Measurements from ENCODE around the gene SRCIN1.

The SRCIN1 gene

GRCh38 chr17:38583828-38584349, 21.9 kb downstream of the SRCIN1 start:
- TF ChIP-seq CTCF (IDR thresholded peaks at IDR 0.05; ENCODE audit: insufficient read depth, low read length, poor library complexity, severe bottlenecking): no peak
- DNase-seq (ENCODE audit: extremely low read depth, insufficient read length): no peak
- Histone ChIP-seq H3K36me3 (ENCODE audit: control insufficient read depth, insufficient read depth, low read length) (no peaks in the 10 kb centered on the region), H3K4me3 (replicated peaks; ENCODE audit: low read depth, low read length) (no peak overlapping the region), H3K27me3 (replicated peaks; ENCODE audit: control insufficient read depth, insufficient read depth, low read length) (peaks cover 6% of the 10 kb centered on the region)

GRCh38 chr17:38583176-38583575, 22.6 kb downstream of the SRCIN1 start:
- Histone ChIP-seq H3K36me3 (ENCODE audit: control insufficient read depth, insufficient read depth, low read length) (no peaks in the 10 kb centered on the region), H3K27me3 (replicated peaks; ENCODE audit: control insufficient read depth, insufficient read depth, low read length) (peaks cover 6% of the 10 kb centered on the region), H3K4me3 (replicated peaks; ENCODE audit: low read depth, low read length) (no peak overlapping the region)
- no peak for TF ChIP-seq CTCF (IDR thresholded peaks at IDR 0.05; ENCODE audit: insufficient read depth, low read length, poor library complexity, severe bottlenecking)
- no peak for DNase-seq (ENCODE audit: extremely low read depth, insufficient read length)

GRCh38 chr17:38582069-38582468, 23.7 kb downstream of the SRCIN1 start:
- Histone ChIP-seq H3K27me3 (replicated peaks; ENCODE audit: control insufficient read depth, insufficient read depth, low read length) (peaks cover 9% of the 10 kb centered on the region), H3K4me3 (replicated peaks; ENCODE audit: low read depth, low read length) (no peak overlapping the region), H3K36me3 (ENCODE audit: control insufficient read depth, insufficient read depth, low read length) (no peaks in the 10 kb centered on the region)
- TF ChIP-seq CTCF (IDR thresholded peaks at IDR 0.05; ENCODE audit: insufficient read depth, low read length, poor library complexity, severe bottlenecking): no peak
- DNase-seq (ENCODE audit: extremely low read depth, insufficient read length): no peak

- Histone ChIP-seq H3K27me3 (replicated peaks; ENCODE audit: control insufficient read depth, insufficient read depth, low read length) (peaks cover 9% of the 10 kb centered on the region), H3K36me3 (ENCODE audit: control insufficient read depth, insufficient read depth, low read length) (no peaks in the 10 kb centered on the region), H3K4me3 (replicated peaks; ENCODE audit: low read depth, low read length) (no peak overlapping the region)
- DNase-seq (ENCODE audit: extremely low read depth, insufficient read length): no peak
- TF ChIP-seq CTCF (IDR thresholded peaks at IDR 0.05; ENCODE audit: insufficient read depth, low read length, poor library complexity, severe bottlenecking): peak; percentile 51
Observed at GRCh38 chr17:38579934-38580333, 25.8 kb downstream of the SRCIN1 start.

- Histone ChIP-seq H3K27me3 (replicated peaks; ENCODE audit: control insufficient read depth, insufficient read depth, low read length) (peaks cover 9% of the 10 kb centered on the region), H3K4me3 (replicated peaks; ENCODE audit: low read depth, low read length) (no peak overlapping the region), H3K36me3 (ENCODE audit: control insufficient read depth, insufficient read depth, low read length) (no peaks in the 10 kb centered on the region)
- no peak for DNase-seq (ENCODE audit: extremely low read depth, insufficient read length)
- TF ChIP-seq CTCF (IDR thresholded peaks at IDR 0.05; ENCODE audit: insufficient read depth, low read length, poor library complexity, severe bottlenecking): no peak
Observed at GRCh38 chr17:38579083-38579480, 26.7 kb downstream of the SRCIN1 start.

Measured in GM06990 (cell line).